Putamen (tissue), 1 donor: ENCODE measurements around the gene STK4.

Source experiments
- DNase-seq: peaks from one replicate; pipeline ENCODE4 v3.0.0-alpha.2; 2016; ENCODE audit warnings: low spot score

Gene STK4

DNA sequence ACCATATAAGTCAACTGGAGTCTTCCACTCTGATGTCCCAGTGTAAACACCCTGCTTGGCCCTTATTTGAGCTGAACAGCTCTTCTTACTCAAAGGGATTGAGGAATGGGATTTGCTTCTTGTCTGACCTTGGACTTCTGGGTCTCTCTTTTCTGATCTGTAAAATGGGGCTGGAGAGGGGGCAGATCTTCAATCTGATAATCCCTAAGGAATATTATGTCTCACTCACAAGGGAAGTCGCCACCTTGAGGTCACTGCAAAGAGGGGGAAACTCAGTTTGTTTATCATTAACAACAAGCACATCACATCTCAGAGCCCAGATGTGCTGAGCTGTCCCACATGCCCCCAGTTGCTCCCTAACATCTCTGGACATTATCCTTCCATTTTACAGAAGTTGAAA is 119.6 kb downstream of the STK4 start:
- DNase-seq = no peak

DNA sequence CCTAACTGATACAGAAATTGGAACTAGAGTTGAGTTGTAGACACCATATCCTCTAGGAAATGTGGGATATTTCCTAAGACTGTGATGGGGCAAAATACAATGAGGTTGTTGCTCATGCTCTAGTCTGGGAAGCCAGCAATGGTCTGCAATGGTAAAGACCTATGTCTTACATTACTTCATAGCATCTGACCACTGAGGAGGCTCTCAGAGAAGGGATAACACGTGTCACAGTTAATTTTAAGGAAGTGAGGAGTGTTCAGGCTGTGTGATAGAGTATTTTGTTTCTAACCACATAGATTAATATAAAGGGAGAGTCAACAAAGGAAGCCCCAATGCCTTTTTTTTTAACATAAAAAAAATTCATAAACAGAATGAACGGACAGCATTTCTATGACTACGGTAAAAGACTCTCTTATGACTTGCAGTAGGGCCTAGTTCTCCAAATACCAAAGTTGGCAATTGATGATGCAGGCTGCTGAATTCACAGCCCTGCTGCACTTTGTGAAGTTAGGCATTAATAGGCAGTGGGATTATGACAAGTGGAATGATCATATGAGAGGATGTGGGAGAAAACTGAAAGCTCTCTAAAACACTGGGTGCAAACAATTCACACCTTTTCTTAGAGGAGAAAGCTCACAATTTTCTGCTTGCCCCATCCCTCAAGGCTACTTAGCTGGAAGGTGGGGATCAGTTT is 120.9 kb downstream of the STK4 start:
- DNase-seq = no peak

DNA sequence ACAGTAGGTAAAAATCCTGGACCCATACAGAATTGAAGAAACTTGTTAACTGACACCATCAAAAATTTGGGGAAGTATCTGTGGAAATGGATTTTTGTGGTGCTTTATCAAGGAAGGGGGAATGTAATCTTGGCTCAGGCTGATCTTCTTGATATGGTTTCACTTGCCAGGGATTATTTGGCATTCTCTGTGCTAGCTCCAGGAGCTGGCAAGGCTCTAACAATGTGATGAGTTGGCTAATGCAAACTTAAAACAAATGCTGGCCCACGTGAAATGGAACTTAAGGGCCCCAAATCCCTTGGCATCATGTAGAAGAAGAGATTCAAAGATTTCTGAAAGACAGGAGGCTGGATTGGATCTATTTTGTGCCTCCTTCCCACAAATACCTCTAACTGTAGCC is 121.5 kb downstream of the STK4 start:
- no peak for DNase-seq

DNA sequence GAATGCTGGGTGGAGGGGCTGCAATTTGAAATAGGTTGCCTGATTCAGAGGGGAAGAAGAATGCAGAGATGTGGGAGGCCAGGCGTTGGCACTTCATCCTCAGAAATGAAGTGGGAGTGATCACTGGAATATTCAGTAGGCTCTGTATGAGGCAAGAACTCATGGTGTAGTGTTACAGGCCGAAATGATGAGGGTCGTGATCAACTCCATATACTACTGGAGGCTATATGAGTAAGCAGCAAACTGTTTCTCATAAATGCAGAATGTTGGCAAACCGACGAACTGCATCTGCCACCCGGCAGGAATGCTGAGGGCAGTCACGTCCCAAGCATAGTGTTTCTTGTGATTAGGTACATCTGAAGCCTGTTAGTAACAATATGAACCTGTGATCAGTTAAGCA is 121.9 kb downstream of the STK4 start:
- no peak for DNase-seq

DNA sequence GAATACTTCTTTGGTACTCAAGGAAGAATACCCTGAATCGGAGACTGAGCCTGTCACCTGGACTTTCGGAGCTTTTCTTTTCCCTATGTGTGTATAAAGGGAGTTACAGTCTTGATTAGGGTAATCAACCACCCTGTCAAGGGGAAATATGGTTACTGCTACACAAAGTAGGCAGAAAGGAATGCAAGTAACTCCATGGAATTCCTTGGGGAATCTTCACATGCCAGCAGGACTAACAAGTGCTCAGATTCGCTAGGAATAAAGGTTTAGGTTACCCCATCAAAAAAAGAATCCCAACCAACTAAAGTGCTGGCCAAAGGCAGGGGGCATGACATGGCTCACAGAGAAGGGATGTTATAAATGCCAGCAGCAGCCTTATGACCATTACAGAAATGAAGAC is 124.2 kb downstream of the STK4 start:
- no peak for DNase-seq

DNA sequence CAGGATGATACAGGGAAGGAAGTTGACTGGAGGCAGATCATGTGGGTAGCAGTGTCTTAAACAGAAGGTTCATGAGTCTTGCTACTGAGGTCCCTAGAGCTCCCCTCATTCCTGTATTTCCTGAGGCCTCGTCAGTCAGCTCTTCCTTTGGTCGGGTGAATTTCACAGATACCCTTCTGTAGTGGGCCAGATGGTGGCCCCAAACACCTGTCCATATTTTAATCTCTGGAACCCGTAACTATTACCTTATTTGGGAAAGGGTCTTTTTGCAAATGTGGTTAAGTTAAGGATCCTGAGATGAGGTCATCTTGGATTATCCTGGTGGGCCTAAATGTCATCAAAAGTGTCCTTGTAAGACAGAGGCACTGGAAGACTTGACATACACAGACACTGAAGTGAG is 125.1 kb downstream of the STK4 start:
- no peak for DNase-seq

DNA sequence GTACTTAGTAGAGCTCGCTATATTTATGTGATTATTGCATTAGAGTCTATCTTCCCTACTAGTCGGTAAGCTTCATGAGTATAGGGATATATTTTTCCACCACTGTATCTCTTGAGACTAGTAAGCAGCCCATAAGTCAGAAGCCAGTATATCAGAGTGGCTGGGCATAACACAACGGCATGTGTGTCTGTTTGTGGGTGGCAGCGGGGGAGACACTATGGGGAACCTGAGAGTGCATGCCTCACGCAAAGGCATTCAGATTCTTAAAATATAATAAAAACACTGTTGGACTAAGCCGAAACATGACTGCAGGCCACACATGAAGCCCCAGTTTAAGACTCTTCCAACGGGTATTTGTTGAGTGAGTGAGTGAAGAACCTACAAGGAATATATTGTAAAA is 126.6 kb downstream of the STK4 start:
- DNase-seq = no peak

DNA sequence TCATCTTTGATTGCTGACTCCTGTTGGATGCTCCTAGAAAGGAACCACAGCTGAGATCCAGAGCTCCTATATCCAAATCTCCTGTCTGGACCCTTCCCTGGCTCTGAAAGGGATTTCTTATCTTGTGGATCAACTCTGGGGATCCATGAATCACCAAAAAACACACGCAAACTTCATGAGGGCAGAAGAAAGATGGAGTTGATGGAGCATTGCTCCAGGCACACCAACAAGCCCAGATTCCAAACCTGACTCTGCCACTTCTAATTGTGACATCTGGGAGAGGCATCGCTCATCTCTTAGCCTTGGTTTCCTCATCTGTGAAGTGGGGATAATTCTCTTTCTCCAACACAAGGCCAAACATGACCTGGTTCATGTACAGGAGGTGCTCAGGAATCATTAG is 127.9 kb downstream of the STK4 start:
- DNase-seq = no peak

DNA sequence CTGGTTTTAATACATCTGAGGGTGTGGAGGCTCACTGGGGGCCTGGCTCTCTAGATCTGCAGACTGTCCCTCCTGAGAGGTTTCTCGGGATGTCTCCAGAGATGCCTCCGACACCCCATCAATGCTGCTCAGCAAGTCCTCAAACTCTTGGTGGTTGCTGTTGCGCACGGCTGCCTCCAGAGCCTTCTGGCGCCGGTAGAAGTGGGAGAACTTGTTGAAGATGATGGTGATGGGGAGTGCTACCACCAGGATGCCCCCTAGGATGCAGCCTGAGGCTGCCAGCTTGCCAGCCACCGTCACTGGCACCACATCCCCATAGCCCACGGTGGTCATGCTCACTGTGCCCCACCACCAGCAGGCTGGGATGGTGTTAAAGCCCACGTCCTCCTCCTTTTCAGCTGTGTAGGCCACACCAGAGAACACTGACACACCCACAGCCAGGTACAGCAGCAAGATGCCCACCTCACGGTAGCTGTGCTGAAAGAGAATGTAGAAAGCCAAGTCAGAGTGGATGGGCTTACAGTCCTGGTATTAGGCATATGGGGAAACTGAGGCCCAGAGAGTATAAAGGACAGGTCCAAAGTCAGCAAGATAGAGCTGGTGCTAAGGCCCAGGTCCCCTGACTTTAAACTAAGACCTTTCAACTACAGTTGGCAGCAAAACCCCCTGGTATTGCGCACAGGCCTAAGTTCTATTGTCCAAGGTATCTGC is 128.7 kb downstream of the STK4 start:
- DNase-seq = no peak

DNA sequence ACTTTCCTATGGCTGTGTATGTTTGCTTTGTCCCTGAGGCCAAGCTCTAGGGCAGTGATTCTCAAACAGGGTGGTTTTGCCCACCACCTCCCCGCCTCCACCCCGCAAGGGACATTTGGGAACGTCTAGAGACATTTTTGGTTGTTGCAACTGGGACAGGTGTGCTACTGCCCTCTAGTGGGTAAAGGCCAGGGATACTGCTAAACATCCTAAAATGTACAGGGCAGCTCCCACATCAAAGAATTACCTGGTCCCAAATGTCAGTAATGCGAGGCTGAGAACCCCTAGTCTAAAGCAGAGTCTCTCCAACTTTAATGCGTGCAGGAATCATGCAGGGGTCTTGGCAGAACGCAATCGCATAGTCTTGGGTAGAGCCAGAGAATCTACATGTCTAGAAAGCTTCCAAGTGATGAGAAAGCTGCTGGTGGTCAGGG is 129.5 kb downstream of the STK4 start:
- DNase-seq = peak; percentile 60

DNA sequence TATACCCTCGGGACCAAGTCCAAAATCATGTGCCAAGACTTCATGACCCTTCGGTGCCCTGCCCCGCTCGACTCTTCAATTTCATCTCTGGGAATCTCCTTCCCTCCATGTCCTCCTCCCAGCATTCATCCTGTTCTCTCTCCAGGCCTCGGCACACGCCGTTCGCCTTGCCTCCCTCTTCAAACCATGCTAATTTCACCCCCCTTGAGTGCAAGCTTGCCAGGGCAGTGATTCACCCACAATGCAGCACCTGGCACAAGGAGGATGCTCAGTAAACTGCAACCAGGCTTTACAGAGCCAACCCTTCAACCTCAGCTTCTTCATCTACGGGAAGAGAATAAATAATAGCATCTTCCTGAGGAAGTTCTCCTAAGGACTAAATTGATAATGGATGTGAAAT is 130.5 kb downstream of the STK4 start:
- DNase-seq = no peak

DNA sequence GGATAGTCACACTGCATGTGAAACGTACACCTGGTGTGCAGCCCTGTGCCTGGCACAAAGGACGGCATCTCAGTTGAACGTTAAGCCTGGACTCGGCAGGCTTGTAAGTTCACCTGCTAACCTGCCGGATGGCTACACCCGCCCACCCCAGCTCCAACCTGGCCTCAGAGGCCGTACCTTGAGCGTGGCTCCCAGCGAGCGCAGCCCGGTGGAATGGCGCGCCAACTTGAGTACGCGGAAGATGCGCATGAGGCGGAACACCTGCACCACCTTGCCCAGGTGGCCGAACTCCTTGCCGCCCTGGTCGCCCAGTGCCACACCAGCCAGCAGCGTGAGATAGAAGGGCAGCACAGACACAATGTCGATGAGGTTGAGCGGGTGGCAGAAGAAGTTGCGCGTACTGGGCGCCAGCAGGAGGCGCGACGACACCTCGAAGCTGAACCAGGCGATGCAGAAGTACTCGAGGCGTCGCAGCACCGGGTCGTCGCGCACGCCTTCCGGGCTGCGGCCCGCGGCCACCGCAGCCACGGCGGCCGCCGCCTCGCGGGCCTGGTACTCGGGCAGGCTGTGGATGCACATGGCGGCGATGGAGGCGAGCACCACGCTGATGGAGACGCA is 131.3 kb downstream of the STK4 start:
- no peak for DNase-seq

DNA sequence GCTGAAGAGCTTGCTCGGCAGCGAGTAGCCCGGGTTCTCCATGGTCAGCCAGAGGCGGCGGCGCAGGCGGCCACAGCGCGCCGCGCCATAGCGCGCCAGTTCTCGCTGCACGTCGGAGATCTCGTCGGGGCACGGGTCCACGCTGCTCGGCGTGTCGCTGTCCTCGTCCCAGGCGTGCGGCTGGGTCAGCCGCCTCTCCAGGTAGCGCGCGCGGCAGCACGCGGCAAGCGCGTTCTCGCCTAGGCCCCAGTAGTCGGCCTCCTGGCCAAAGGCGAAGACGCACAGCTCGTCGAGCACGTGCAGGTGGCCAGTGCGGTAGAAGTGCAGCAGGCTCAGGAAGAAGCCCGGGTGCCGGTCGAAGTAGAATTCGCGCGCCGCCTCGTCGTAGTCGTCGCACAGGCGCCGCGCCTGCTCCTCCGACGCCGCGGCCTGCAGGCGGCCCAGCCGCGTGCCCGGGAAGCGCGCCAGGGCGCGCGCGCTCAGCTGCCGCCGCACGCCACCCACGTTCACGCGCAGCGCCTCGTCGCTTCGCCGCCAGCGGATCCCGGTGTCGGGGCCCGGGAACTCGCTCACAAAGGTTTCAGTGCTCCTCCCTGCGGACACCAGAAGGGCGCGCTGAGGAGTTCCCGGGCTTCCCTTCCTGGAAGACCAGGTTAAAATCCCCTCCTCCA is 131.9 kb downstream of the STK4 start:
- no peak for DNase-seq

DNA sequence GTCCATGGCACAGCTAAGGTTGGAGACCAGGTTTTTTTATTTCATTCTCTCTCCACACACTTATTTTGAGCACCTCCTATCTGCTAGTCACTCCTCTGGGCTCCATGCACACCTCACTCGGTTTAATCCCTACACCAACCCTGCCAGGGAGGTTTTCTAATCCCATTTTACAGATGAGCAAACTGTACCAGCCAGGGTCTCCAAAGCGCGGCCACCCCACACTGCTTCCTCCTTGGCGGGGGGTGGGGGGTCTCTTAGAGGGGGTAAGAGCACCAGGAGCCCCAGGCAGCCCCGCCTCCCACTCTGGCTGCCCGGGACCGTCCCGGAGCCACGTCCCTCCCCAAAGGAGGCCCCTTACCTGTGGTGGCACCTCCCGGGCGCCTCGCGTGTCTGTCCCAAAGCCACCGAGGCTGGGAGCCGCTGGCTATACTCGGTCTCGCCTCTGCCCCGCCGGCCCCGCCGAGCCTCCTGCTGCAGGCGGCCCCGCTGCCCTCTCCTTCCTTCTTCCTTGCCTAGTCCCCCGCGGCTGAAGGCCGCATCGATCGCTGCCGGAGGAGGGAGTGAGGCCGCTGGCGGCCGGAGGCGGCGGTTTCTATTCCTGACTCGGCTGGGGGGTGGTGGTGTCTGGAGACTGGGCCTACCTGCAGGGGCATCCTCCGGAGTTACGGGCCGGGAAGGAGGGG is 134.4 kb downstream of the STK4 start, which contains the start of gene KCNS1:
TSS of gene KCNS1 (minus strand) at position 565 of the 683 bp plus-strand sequence. CDS start 1,891 bp downstream, outside the sequence.
- no peak for DNase-seq

DNA sequence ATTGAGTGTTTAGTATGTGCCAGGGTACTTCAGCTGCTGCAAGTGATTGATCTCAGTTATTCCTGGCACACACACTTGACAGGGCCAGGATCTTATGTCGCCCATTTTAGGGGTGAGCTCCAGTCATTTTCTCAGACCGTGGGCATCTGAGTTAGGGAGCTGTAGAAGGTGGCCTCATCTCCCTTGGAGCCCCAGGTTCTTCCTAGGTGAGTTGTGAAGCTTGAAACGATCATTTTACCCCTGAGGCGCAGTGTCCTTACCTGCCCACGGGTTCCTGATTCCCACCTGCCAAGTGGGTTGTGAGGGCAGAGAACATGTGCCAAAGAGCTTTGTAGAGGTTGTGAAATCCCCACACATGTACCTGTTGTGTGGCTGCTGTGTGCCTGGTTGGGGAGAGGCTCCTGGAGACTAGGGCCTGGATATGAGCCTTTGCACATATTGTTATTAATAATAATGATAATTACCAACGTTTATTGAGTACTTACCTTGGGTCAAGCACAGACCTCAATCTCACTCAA is 135.1 kb downstream of the STK4 start:
- DNase-seq = no peak

DNA sequence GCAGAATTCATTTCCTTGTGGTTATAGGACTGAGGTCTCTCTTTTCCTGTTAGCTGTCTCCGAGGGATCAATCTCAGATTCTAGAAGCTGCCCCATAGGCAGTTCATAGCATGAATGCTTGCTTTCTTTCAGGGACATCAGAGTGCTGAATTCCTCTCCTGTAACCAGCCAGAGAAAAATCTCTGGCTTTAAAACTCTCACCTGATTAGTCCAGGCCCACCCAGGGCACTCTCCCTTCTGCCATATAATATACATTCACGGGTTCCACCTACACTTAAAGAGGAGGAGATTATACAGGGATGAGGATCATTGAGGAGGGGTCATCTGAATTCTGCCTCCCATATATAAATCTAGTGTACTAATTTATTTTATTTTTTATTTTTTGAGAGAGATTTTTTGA is 136.8 kb downstream of the STK4 start:
- no peak for DNase-seq

DNA sequence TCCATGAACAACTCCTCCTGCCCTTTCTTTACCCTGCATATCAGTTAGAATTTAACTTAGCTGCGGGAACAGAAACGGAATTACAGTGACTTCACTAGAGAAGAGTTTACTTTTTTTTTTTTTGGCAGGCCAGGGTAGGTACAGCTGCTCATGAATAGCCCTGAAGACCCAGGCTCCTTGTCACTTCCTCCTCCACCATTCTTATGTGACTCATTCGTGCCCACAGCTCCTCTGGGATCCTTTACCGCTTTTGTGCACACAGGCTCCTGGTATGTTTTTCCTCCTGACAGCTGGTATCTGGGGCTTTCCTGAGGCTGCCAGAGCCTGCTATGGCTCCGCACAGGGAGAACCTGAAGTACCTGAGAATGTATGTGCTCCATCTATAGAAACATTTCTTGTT is 138.5 kb downstream of the STK4 start:
- no peak for DNase-seq

DNA sequence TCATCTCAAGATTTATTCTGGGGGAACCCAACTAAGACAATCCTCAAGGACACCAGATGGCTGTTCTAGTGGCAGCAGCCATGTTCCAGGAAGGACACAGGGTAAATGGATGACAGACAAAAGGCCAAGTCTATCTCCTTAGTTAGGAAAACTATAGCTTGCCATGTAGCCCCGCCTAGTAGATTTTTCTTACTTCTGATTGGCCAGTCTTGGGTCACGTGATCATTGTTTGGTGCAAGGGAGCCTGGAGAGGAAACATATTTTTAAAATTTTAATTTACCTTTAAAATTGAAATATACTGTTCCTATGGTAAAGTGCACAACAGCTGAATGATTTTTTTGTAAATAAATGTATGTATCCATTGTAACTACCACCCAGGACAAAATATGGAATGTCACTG is 139.0 kb downstream of the STK4 start:
- no peak for DNase-seq

DNA sequence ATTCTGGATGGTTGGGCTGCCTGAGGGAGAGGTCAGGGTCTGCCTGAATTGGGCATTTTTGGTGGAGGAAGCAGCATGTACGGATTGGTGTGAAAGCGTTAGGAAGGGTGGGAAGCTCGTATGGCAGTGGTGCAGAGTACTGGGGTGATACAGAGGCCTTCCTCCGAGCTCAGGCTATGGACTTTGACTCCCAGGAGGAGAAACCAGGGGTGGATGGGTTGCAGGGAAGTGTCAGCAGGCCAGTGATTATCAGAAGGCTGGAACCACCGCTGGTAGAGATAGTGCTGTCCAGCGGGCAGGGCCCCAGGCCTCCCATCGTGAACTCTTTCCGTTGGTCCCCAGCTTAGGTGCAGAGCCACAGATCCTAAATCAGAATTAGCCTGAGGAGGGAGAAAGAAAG is 143.3 kb downstream of the STK4 start:
- no peak for DNase-seq

DNA sequence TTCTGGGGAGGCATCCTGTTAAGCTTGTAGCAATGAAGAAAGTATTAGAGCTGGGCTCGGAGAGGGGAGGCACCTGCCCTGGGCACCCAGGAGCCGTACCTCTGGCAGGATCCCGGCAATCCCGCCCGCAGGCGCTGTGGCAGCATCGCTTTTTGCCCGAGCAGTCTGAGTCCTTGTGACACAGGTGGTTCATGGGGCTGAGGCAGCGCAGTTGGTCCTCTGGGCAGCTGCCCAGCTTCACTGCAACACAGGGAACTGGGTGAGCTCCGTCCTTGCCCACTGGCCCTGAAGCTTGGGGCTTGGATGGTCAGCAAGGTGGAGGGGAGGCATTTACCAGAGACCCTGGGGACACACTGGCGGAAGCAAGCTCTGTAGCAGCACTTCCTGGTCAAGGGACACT is 144.0 kb downstream of the STK4 start:
- DNase-seq = no peak

DNA sequence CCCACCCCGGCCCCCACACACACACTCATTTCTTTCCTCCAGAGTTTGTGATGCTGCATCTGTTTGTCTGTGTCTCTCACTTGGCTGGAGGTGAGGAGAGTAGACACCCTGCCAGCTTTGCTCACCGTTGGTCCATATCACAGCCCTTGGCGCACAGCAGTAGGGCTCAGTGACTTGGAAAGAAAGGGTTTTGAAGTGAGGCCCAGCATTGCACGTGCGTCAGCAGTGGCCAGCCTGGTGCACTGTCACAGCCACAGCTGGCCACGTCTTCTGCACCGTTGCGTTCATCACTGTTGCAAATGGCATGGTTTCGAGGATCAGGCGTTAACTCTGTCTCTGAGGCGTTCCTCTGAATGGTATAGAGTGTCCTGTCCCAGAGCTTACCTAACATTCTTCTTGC is 145.0 kb downstream of the STK4 start:
- DNase-seq = no peak
